NCI-H69 (cell line): ENCODE data around the gene IDUA.
A peak's percentile ranks its signal among the peaks of the same experiment; 100 is the strongest.

Source experiments
- DNase-seq: peaks from one replicate; lab custom pipeline; 2025; lab: John Stamatoyannopoulos, UW

The IDUA gene

DNA sequence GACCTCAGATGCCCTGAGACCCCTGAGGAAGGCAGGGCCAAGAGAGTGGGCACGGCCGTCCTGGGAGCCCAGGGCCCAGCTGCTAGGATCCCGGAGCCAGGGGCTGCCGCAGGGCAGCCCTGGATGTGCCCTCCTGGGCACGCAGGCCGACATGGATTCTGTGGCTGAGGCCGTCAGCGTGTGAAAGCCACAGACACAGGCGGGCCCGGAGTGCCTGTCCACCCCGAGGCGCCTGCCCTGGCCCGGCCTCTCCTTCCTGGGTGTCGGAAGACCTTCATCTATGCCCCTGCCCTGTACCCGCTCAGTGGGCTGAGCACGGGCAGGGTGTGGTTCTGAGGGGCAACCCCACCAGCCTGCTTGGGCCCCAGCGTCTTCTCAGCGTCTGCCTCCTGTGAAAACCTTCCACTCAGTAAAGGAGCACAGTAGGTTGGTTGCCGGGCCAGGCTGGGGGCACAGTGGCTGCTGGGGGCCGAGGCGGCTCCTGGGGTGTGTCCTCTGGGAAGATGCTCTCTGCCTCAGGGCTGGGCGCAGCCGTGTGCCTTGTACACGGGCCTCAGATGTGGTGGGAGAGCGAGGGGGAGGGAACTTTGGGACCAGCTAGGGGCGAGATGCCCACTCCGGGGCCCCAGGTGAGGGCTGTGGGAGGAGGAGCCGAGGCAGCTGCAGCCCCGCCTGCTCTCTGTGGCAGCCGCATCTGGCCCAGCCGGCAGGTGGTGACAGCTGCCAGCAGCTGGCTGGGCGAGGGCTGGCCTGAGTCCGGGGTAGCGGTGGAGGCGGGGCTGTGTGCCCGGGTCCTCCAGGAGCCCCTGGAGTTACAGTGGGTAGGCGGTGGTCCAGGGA is 45.3 kb downstream of the IDUA start:
- peak; percentile 25 for DNase-seq

DNA sequence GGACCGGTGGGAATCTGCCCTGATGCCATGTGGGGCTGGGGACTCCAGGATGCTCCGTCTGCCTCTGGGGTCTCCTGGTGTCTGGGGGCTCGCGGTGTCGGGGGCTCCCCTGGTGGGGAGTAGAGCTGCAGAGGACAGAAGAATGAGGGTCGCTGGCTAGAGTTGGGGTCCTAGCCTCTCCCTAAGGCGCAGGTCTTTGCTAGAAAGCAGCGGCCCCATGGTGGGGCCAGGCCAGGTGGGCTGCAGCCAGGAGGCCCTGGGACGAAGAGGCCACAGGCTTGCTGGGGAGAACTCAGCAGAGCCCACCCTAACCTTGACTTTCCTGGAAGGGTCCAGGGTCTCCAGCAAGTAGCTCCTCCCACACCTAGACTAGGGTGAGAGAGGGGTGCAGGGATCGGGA is 46.0 kb downstream of the IDUA start:
- DNase-seq = no peak

DNA sequence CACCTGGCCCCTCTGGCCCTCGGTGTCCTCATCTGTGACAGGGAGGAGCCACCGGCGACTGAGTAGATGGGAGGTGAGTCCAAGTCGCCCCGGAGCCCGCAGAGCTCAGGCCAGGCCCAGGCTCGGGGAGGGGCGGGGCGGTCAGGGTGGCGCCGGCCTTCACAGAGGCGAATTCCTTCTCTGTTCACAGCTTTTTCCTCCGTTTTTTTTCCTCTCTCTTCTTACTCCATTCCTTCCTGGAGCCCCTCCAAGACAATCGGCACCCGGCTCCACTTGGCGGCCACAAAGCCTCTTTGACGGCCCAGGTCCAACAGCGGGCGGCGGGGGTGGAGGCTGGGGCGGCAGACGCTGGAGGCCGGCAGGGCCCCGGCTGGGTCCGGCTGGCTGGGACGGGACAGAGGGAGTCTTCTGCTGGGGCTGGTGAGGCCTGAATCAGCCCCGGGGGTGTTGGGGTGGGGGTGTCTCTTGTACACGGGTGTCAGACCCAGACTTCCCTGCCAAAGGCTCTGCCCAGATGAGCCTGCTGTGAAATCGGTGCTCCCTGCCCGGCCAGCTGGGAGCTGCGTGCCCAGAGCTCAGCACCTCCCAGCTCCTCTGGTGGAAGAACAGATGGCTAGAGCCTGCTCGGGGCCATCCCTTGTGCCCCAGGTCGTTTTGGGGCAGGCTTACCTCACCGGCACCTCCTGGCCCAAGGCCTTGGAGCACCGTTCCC is 47.2 kb downstream of the IDUA start:
- DNase-seq = no peak

DNA sequence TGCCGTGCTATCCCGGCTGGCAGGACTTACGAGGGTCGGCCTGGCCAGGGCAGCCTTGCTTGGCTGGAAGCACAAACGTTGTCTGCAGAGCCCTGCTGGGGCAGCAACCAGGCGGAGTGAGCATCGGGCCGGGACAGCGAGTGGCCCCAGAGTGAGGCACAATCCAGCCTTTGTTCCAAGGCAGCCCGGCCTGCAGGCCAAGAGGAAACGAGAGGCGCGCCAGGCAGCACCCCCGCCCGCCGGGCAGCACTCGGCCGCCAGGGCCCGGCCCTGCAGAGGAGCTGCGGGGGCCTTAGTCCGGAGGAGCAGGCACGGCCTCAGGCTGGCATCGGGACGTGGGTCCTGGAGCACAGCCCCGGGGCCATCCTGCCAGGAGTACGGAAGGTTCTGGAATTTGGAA is 48.7 kb downstream of the IDUA start:
- DNase-seq = no peak

- no peak for DNase-seq
Observed at GRCh38 chr4:1036095-1036494, 49.3 kb downstream of the IDUA start.

- no peak for DNase-seq
Observed at GRCh38 chr4:1036976-1037810, 50.3 kb downstream of the IDUA start.

- DNase-seq = no peak
Observed at GRCh38 chr4:1038948-1039492, 52.2 kb downstream of the IDUA start.

GRCh38 chr4:1039493-1040343 is 52.9 kb downstream of the IDUA start:
- DNase-seq = no peak

DNA sequence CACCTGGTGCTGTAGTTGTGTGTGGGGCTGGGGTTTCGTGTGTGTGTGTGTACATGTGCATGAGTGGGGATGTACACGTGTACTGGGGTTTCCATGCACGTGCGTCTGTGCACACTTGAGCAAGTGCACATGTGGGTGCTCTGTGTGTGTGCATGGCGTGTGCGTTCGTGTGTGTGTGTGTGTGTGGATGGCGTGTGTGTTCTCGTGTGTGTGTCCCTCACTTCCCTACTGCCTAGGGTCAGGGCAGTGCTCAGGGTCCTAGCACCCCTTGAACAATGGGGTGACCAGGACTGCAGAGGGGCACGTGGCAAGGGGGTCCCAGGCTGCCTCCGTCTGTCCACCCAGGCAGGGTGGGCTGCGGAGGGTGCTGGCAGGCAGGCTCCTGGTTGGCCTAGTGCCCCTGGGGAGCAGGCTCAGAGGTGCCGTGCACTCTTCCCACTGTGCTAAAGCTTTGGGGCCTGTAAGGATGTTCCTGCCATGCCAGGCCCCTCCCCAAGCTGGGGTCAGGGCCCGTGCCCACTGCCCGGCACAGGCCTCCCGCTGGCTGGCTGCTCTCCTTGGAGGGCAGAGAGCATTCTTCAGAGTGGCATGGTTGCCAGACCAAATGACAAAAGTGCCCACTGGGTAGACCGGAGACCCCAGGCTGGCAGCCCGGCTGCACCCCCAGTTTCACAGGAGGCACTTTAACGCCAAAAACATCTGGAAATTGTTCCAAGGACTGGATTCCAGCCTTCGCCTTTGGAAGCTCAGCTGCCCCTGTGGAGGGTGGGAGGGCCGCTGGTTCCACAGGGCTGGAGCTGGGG is 53.7 kb downstream of the IDUA start:
- DNase-seq = no peak

DNA sequence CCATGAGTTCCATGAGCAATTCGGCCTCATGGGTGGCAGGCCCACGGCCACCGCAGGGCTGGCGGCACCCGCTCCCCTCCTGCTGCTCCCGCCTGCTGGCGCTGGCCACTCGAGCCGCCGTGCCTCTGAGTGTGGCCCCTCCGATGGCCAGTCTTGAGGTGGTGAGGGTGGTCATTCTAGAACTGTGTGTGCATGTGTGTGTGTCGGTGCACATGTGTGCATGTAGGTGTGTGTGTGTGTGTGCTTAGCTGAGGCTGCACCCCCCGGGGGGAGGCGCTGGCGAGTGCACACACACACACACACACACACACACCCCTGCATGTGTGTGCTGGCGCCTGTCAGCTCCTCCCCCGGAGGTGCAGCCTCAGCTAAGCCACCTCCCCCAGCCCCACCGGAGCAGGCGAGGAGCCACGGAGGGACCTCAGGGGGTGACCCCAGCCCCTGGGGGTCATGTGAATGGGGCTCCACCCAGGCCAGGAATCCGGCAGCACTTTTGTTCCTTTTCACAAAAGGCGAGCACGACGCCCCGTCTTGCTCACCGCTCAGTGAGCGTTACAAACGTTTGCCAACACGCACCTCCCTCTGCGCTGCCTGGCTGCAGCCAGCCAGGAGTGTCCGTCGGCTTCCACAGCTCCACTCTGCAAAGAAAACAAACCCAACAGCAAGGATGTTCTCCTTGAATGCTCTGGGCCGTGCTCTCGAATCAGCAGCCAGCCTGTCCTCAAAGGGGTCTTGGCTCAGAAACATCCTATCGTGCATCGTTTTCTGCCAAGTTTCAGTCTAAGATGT is 54.5 kb downstream of the IDUA start:
- peak; percentile 55 for DNase-seq

DNA sequence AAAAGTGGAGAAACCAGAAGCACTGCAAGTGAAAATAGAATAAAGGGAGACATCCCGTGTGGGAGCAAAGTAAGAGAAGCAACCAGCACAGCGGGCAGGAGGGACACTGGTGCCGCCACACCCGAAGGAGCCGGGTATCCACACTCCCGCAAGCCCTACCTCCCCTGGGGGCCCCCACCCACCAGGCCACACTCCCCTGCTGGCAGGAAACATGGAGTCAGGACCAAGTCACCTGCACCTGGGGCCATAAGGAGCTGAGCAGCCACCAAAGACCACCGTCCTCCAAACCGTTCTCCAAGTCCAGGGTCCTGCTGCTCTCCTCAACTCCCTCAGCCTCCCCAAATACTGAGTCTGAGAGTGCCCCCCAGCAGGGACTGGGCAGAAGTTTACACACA is 55.1 kb downstream of the IDUA start:
- DNase-seq = no peak

DNA sequence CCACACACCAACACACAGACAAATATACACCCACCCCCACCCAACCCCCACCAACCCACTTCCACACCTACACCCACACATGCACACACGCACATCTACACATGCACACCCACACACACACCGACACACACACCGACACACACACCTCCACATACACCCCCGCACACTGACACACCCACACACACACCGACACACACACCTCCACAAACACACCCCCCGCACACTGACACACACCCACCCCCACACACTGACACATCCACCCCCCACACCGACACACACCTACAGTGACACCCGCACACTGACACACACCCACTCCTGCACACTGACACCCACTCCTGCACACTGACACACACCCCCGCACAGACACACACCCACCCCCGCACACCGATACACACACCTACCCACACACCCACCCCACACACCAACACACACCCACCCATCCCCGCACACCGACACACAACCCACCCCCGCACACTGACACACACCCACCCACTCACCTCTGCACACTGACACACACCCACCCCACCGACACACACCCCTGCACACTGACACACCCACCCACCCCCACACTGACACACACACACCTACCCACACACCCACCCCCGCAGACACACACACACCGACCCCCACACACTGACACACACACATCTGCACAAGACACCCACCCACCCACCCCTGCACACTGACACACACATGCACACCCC is 55.7 kb downstream of the IDUA start:
- DNase-seq = no peak

- no peak for DNase-seq
Observed at GRCh38 chr4:1043162-1043561, 56.3 kb downstream of the IDUA start.

GRCh38 chr4:1043651-1044468 is 57.0 kb downstream of the IDUA start:
- DNase-seq = peak; percentile 31

- DNase-seq = no peak
Observed at GRCh38 chr4:1044469-1045192, 57.8 kb downstream of the IDUA start.

DNA sequence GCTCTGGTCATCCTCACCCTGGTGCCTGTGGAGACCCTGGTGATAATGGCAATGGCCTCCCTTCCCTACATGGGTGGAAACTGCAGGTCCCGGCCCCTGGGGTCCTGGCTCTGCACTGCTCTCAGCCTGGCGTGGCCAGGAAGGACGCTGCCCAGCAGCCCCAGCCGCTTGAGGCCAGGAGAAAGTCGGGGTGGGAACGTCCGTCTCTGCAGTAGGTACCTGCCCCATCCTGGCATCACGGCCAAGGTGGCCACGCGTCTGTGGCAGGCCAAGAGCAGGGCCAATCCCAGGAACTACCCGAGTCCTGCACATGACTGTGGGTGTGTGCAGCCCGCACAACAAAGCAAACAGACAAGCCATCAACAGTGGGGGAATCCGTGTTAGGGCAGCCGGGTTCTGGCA is 58.4 kb downstream of the IDUA start:
- DNase-seq = no peak

- DNase-seq = no peak
Observed at GRCh38 chr4:1045595-1046201, 58.9 kb downstream of the IDUA start.
